Neuronal stem cell (in vitro differentiated cells): ENCODE results near the gene WDR82.
A peak's percentile ranks its signal among the peaks of the same experiment; 100 is the strongest.

Experiments used
- DNase-seq: peaks from one replicate; pipeline ENCODE4 v3.0.0-alpha.2; 2013; ENCODE audit warnings: low spot score
- H2AFZ ChIP-seq: one replicate; pipeline ENCODE4 v1.6.1; 2013; ENCODE audit warnings: mild to moderate bottlenecking, low read length, inconsistent platforms
- H2AK5ac ChIP-seq: 2 replicates; pipeline ENCODE4 v1.6.1; 2013; ENCODE audit warnings: low read depth, mild to moderate bottlenecking, inconsistent platforms, low read length, moderate library complexity, mixed read lengths
- H2BK120ac ChIP-seq: 2 replicates; pipeline ENCODE4 v1.6.1; 2013; ENCODE audit warnings: low read depth, mild to moderate bottlenecking, inconsistent platforms, low read length, moderate library complexity, mixed read lengths
- H2BK12ac ChIP-seq: one replicate; pipeline ENCODE4 v1.6.1; 2013; ENCODE audit warnings: low read length, inconsistent platforms
- H2BK15ac ChIP-seq: 2 replicates; pipeline ENCODE4 v1.6.1; 2013; ENCODE audit warnings: mild to moderate bottlenecking, low read length, inconsistent platforms, mixed read lengths
- H2BK5ac ChIP-seq: one replicate; pipeline ENCODE4 v1.6.1; 2013; ENCODE audit warnings: inconsistent platforms, mild to moderate bottlenecking, low read length, moderate library complexity
- H3K14ac ChIP-seq: one replicate; pipeline ENCODE4 v1.6.1; 2013; ENCODE audit warnings: low read length, inconsistent platforms
- H3K18ac ChIP-seq: 2 replicates; pipeline ENCODE4 v1.6.1; 2013; ENCODE audit warnings: low read length, inconsistent platforms
- H3K23ac ChIP-seq: 2 replicates; pipeline ENCODE4 v1.6.1; 2013; ENCODE audit warnings: low read depth, mild to moderate bottlenecking, mixed read lengths, low read length, inconsistent platforms; ENCODE audit not compliant: poor library complexity
- H3K27ac ChIP-seq: replicated peaks from 3 replicates; pipeline ENCODE4 v1.5.1; 2013; ENCODE audit warnings: low read length, inconsistent platforms
- H3K27me3 ChIP-seq, 3 experiments: 2 replicates each; pipeline ENCODE4 v1.6.1; 2013; ENCODE audit warnings: low read length in 3 of 3, mild to moderate bottlenecking in 2 of 3, inconsistent platforms in 1 of 3, low read depth in 1 of 3, mixed read lengths in 1 of 3, moderate library complexity in 1 of 3; ENCODE audit not compliant: control insufficient read depth in 3 of 3, insufficient read depth in 3 of 3
- H3K36me3 ChIP-seq, 2 donors: replicated peaks in 1 of 2; 2 replicates each; pipeline ENCODE4 v1.6.1; 2013; ENCODE audit warnings: low read length in 2 of 2; ENCODE audit not compliant: control insufficient read depth in 2 of 2, insufficient read depth in 2 of 2
- H3K4ac ChIP-seq: 2 replicates; pipeline ENCODE4 v1.6.1; 2013; ENCODE audit warnings: inconsistent platforms, mild to moderate bottlenecking, low read length, moderate library complexity
- H3K4me1 ChIP-seq, 2 donors: 1 replicate in 1 of 2; 2 replicates in 1 of 2; pipeline ENCODE4 v1.6.1; 2013; ENCODE audit warnings: low read length in 2 of 2, low read depth in 1 of 2; ENCODE audit not compliant: control insufficient read depth in 2 of 2, insufficient read depth in 1 of 2
- H3K4me2 ChIP-seq: one replicate; pipeline ENCODE4 v1.6.1; 2013; ENCODE audit warnings: mild to moderate bottlenecking, low read length, inconsistent platforms; ENCODE audit not compliant: insufficient read depth, poor library complexity, severe bottlenecking
- H3K4me3 ChIP-seq, 2 donors: 2 replicates each; pipeline ENCODE4 v1.5.1; 2013; ENCODE audit warnings: low read length in 2 of 2, mild to moderate bottlenecking in 2 of 2, inconsistent platforms in 1 of 2, moderate library complexity in 1 of 2
- H3K79me1 ChIP-seq: one replicate; pipeline ENCODE4 v1.6.1; 2013; ENCODE audit warnings: low read depth, mild to moderate bottlenecking, inconsistent platforms, low read length, moderate library complexity
- H3K9ac ChIP-seq: one replicate; pipeline ENCODE4 v1.6.1; 2013; ENCODE audit warnings: mild to moderate bottlenecking, low read depth, low read length, inconsistent platforms; ENCODE audit not compliant: poor library complexity
- H3K9me3 ChIP-seq, 2 donors: replicated peaks in 1 of 2; 2 replicates each; pipeline versions ENCODE3 to v1.6.1; 2013; ENCODE audit warnings: low read length in 2 of 2, mild to moderate bottlenecking in 2 of 2, inconsistent platforms in 1 of 2, low read depth in 1 of 2, mixed read lengths in 1 of 2, moderate library complexity in 1 of 2; ENCODE audit not compliant: control insufficient read depth in 2 of 2, insufficient read depth in 1 of 2
- H4K8ac ChIP-seq: one replicate; pipeline ENCODE4 v1.6.1; 2013; ENCODE audit warnings: low read depth, mild to moderate bottlenecking, inconsistent platforms, low read length, moderate library complexity
- H4K91ac ChIP-seq: one replicate; pipeline ENCODE4 v1.6.1; 2013; ENCODE audit warnings: low read length, low read depth, mild to moderate bottlenecking, inconsistent platforms; ENCODE audit not compliant: poor library complexity
- WGBS, 2 donors: extraction: QIAGEN DNeasy Blood & Tissue Kit; methylation state at CpG; one replicate each; pipeline ENCODE4 v1.1.7; 2013; ENCODE audit warnings: missing lambda C conversion rate in 2 of 2, mixed read lengths in 1 of 2; ENCODE audit not compliant: insufficient read length in 2 of 2, insufficient replicate concordance in 1 of 2; ENCODE audit errors: extremely low coverage in 2 of 2; 5-methylcytosine and 5-hydroxymethylcytosine counted together
- small RNA-seq: library from polyadenylated mRNA; stranded (forward); fragments of <200 nt; extraction: miRNeasy Mini kit (QIAGEN cat#:217004); gene quantifications from one replicate; pipeline ENCODE3, GENCODE V24; 2013; ENCODE audit not compliant: insufficient read depth

WDR82 gene

GRCh38 chr3:52210037-52210436 lies 68.4 kb downstream of the WDR82 start:
- Histone ChIP-seq H3K9me3 (peaks cover 0 to 2% of the 10 kb centered on the region in 2 donors), H3K79me1 (peaks cover 2% of the 10 kb centered on the region), H3K36me3 (peaks cover 71 to 97% of the 10 kb centered on the region in 2 donors), H2BK12ac (no peak overlapping the region), H2AFZ (no peak overlapping the region), H3K4me1 (no peaks in the 10 kb centered on the region), H2BK15ac (no peak overlapping the region), H2AK5ac (no peak overlapping the region), H3K27me3 (no peaks in the 10 kb centered on the region), H3K9ac (no peak overlapping the region), H2BK120ac (no peak overlapping the region), H4K91ac (no peak overlapping the region), H3K4me2 (no peak overlapping the region), H3K4me3 (no peak overlapping the region), H4K8ac (no peak overlapping the region), H3K18ac (no peak overlapping the region), H3K27ac (no peak overlapping the region), H3K23ac (no peak overlapping the region), H3K14ac (no peak overlapping the region), H3K4ac (no peak overlapping the region), H2BK5ac (no peak overlapping the region)
- no peak for DNase-seq

- Histone ChIP-seq H4K8ac (no peak overlapping the region), H3K4me2 (no peak overlapping the region), H3K9ac (no peak overlapping the region), H3K79me1 (peaks cover 2% of the 10 kb centered on the region), H3K4me1 (no peaks in the 10 kb centered on the region), H4K91ac (no peak overlapping the region), H2AK5ac (no peak overlapping the region), H3K36me3 (peaks cover 69 to 97% of the 10 kb centered on the region in 2 donors), H3K4ac (no peak overlapping the region), H3K9me3 (peaks cover 0 to 2% of the 10 kb centered on the region in 2 donors), H3K27ac (no peak overlapping the region), H2AFZ (no peak overlapping the region), H3K27me3 (no peaks in the 10 kb centered on the region), H3K18ac (no peak overlapping the region), H2BK120ac (no peak overlapping the region), H3K23ac (peak overlapping the region; percentile 27), H2BK15ac (no peak overlapping the region), H2BK12ac (no peak overlapping the region), H3K14ac (no peak overlapping the region), H3K4me3 (no peak overlapping the region), H2BK5ac (no peak overlapping the region)
- no peak for DNase-seq
- WGBS, 2 donors: no CpG with 5 or more reads among the region's 4 CpGs
Observed at GRCh38 chr3:52208556-52208955, 69.9 kb downstream of the WDR82 start.

- Histone ChIP-seq H3K4ac (no peak overlapping the region), H2AFZ (no peak overlapping the region), H3K36me3 (peaks cover 60 to 97% of the 10 kb centered on the region in 2 donors), H3K4me3 (no peak overlapping the region), H3K23ac (no peak overlapping the region), H4K8ac (no peak overlapping the region), H3K79me1 (peaks cover 2% of the 10 kb centered on the region), H3K4me2 (no peak overlapping the region), H3K4me1 (no peaks in the 10 kb centered on the region), H3K9me3 (peaks cover 0 to 2% of the 10 kb centered on the region in 2 donors), H3K27ac (no peak overlapping the region), H3K14ac (no peak overlapping the region), H3K27me3 (no peaks in the 10 kb centered on the region), H2BK12ac (no peak overlapping the region), H2BK120ac (no peak overlapping the region), H3K9ac (no peak overlapping the region), H2BK5ac (no peak overlapping the region), H4K91ac (no peak overlapping the region), H2BK15ac (no peak overlapping the region), H2AK5ac (no peak overlapping the region), H3K18ac (no peak overlapping the region)
- no peak for DNase-seq
- WGBS, 2 donors: no CpG with 5 or more reads among the region's 6 CpGs
Observed at GRCh38 chr3:52205727-52206372, 72.6 kb downstream of the WDR82 start.

Small RNAs within 50 kb of the gene (small RNA-seq; reads per million reads assigned to genes)
- 245 reads per million, percentile 98 among the genes with 10 or more reads in this experiment for gene MIR135A1
- gene MIRLET7G: 15.8 reads per million, percentile 73 among the genes with 10 or more reads in this experiment
